GM19438 (cell line): ENCODE measurements around the gene MORN1.
"Not testable (repeated sequence)": the region's sequence is repeated elsewhere in the genome, so short reads cannot be mapped to it uniquely, and the experiment has no call there.

ENCODE experiments used
- ATAC-seq: cut with Tn5 transposase; IDR thresholded peaks from one replicate; pipeline ENCODE4 v1.9.1; 2021; ENCODE audit warnings: low read depth; ENCODE audit not compliant: unreplicated experiment

Gene MORN1

DNA sequence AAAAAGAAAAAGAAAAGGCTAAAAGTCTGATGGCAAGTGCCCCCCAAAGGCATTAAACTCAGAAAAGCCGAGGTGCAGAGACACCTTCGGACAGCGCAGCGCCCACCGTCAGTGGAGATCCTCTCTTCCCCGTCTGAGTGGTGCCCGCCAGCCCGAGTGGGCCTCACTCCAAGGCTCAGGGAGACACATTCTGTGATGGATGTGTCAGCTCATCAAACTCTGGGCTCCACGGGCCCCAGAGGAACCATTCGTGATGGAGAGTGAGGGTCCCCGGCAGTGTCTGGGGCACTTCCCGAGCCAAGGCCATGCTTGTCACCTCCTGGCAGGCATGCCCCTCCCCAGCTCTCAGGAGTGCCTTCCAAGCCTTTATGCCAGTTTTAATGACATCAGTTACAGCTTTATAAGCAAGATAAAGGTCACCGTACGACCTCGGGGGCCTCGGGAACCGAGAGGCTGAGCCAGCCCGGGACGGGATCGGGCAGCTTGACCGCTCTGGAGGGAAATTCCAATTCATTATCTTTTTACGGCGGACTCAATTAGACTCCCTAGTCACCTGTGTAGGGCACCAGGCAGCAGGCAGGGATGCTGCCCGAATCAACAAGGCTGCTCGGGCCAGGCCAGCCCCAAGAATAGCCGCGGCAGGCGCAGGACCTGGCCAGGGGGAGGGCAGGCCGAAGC, 49.5 kb downstream of the MORN1 start:
- ATAC-seq = no peak

DNA sequence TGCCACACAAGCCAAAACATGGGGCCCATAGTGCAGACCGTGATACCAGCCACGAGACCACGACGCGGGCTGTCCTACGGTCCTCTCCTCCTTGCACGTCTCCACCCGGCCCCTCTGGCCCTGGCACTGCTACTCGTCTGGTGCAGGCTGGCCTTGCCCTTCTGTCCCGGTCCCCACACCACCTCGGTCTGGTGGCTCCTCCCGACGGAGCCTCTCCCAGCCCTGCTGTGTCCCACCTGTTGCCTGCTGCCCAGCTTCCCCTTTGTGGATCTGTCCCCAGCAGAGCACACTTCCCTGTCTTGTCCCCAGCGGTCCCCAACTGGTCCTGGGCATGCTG, 50.5 kb downstream of the MORN1 start:
- ATAC-seq = no peak

DNA sequence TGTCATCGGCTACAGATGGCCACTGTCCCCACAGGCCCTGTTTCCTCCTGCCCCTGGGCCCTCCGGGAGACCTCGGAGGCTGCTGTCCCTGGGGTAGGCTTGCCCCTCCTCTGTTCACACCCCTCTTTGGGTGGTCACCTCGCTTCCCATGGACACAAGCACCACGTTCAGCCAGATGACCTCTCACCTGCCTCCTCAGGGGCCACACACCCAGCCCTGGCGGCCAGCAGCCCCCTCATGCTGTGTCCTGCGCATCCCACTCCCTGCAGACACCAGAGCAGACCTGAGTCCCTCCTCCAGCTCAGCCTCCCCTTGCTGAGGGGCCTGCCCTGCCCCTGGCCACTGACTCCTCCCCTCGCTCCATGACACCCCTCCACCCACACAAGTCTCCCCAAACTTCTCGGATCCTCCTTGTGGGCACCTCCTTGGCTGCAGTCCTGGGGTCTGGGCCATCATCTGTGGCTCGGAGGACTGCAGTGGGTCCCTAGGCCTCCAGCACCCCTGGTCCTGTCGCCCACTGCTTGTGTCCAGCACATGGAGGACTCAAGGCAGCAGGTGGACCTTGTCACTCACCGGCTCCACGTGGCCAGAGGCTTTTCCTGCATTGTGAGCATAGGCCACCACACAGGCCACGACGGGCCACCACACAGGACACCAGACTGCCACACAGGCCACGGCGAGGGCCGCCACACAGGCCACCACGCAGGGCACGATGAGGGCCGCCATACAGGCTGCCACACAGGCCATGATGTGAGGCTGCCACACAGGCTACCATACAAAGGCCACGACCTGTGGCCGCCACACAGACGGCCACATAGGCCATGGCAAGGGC, 51.1 kb downstream of the MORN1 start:
- no peak for ATAC-seq

DNA sequence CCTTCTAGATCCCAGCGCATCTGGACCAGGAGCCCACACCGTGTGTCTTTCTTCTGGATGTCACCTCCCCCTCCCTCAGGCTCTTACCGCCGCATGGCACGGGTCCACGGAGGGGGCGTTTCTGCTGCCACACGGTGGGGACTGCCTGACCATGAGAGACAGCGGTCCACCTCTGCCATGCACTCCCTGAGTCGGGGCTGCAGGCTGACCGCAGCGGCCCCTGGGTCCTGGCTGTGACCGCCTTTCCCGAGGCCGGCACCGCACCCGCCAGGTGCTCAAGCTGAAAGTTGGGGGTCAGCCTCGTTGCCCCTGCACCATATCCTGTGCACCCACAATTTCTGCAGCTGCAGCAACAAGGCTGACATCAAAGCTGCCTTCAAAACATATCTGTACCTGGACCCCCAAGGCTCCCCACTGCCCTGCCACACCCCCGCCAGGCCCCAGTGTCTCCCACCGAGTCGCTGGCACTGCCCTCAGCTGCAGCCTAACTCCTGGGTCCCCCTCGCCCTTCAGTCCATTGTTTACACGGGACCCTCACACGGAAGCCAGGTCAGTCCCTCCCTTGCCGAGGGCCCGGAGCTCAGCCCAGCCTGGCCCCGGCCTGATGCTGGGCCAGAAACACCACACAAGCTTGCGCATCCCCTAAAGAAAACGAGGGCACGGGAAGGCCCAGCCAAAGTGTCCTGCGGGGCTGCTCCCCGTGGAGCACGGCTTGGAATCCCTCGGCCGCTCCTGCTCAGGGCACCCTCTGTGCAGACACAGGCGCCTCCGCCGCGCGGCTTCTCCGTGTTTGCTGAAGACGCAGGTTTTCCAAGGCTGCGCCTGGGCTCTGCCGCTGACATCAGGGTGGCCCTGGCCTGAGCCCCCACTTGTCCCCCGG, 51.9 kb downstream of the MORN1 start:
- no peak for ATAC-seq

DNA sequence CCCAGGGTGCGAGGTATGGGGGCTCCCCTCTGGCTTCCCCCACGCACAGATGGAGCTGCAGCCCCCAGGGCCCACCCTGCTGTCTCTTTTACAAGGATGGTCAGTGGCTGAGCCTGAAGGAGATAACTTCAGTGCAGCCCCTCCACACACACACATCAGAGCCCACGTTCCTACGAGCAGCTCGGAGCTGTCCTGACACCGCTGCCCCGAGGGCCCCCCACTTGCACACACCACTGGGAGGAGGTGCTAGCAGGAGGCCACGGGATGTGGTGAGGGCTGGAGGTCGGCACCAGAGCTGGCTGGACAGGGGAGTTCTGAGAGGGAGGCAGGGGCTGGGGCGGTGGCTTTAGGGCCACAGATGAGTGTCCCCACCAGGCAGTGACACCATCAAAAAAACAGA, 53.9 kb downstream of the MORN1 start:
- no peak for ATAC-seq

DNA sequence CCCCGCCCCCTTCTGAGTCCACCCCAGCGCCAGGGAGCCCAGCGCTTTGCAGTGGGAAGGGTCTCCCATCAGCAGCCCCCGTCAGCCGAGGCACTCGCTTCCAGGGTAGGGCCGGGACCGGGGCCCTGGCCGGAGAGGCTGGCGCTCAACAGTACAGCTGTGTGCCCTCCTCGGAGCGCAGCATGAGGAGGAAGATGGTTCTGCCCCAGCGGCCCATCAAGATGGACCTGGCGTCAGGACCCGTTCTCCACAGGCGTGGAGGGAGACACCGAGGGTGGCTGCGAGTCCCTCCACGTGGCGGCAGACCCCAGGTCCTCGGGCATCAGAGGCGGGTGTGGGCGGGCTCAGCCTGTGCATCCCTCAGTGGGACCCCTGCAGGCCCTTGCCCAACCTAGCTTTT, 54.3 kb downstream of the MORN1 start:
- ATAC-seq = no peak

DNA sequence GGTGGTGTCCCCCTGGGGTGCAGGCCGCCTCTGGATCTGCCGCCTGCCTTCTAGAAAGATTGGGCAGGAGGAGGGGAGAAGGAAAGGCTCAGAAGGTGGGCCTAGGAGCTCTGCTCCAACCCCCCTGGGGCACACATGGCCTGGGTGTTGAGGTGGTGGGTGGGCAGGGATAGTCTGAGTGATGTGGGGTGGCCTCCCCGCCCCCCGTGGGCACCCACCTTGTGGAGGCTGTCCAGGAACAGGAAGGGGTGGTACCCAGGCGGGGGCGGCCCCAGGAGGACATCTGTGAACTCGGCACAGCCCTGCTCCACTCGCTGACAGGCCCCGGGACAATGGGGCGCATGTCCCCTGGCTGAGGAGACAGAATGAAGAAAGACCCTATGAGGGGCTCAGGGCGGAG, 54.9 kb downstream of the MORN1 start:
- no peak for ATAC-seq

DNA sequence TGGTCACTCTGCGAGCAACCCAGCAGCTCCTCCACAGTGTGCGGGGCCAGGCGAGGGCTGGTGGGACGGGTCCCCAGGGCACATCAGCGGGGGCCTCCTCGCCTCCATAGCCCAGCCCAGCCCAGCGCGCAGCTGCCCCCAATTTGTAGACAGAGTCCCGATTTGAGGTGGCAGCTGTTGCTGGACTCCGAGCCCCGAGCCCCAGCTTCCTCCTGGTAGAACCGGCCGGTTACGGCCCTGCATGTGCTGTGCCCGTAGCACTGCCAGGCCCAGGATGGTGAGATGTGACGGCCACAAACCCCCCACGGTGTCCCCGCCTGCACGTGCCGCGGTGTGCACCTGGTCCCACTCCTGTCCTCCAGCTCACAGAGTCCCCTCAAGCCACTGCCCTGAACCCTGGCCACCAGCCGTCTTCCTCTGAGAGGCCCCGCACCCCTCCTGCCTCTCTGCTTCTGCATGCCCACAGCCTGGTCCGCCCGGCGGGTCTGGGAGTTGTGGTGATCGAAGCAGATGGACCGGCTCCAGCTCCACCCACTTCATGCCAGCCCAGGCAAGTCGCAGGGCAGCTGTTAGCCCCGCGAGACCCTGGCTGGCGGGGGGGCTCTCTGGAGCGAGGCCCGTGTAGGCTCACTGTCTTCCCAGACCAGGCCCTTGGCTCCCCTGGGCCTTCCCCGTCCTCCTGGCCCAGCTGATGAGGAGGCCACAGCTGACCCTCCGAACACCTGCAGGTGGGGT, 55.5 kb downstream of the MORN1 start:
- ATAC-seq = no peak

DNA sequence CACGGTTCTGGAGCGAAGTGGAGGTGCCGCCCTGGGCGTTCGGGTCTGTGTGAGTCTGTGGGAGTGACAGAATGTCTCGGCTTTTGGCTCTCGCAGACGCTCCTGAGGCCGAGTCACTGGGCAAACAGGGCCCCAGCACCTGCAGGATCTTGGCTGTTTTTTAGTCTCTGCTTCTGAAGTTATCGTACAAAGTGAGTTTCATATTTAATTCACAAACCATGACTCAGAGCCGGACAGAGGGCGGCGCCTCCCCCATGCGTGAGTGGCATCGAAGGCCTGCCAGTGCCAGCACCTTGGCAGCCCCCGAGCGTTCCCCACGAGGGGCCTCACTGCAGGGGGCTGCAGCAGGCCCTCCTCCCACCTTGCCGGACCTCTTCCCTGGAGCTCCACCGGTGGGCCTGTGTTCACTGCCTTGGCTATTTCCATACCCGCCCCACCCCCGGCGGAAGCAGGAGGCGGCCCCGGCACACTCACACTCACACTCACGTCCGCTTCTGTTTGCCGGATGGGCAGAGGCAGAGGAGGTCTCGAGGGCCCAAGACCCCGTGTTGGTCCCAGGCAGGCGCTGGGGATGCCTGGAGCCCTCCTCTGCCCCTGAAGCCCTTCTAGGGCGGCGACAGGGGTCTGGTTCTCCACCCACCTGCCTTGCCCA, 56.3 kb downstream of the MORN1 start:
- ATAC-seq = no peak

DNA sequence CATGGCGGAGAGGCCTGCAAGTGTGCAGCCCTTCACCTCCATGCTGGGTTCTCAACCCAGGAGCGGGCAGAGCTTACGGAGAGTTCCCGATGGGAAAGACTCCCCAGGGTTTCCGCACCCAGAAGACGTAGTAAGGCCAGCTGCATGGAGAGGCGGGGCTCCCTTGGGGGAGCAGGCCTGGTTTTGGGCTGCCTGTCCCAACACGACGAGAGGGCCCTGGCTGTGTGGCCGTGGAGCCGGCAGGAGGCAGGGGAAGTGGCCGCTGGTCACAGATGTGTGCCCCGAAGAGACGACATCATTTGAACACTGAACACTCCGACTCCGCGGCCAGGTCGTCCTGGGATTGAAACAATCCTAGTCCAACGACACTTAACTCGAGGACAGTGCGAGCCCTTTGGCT, 57.0 kb downstream of the MORN1 start:
- no peak for ATAC-seq

DNA sequence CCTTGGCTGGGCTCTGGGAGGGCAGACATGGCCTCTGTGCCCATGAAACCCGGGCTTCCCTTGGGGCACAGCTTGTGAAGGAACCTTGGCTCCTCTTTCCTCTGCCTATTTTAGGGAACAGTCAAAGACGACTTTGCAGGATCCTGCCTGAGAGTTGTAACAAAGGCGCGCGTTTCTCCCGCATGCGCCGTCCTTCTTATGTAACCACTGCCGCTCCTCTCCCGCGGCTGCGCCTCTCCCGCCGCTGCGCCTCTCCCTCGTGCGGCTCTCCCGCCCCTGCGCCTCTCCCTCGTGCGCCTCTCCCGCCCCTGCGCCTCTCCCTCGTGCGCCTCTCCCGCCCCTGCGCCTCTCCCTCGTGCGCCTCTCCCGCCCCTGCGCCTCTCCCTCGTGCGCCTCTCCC, 59.8 kb downstream of the MORN1 start:
- ATAC-seq = not testable (repeated sequence)

DNA sequence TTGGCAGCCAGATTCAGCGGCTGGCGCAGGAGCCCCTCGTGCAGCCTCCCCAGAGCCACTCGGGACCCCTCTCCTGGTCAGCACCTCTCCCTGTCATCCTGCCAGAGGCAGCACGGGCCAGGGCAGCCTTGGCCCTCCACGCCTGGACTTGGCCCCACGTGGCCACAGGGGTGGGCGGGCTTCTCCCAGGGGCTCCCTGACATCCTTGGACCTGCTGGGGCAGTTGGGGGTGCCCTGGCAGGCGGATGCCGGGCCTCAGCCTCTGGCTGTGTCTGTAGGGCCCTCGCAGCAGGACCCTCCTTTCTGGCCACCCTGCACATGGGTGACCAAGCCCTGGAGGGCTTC, 60.2 kb downstream of the MORN1 start:
- ATAC-seq = no peak

DNA sequence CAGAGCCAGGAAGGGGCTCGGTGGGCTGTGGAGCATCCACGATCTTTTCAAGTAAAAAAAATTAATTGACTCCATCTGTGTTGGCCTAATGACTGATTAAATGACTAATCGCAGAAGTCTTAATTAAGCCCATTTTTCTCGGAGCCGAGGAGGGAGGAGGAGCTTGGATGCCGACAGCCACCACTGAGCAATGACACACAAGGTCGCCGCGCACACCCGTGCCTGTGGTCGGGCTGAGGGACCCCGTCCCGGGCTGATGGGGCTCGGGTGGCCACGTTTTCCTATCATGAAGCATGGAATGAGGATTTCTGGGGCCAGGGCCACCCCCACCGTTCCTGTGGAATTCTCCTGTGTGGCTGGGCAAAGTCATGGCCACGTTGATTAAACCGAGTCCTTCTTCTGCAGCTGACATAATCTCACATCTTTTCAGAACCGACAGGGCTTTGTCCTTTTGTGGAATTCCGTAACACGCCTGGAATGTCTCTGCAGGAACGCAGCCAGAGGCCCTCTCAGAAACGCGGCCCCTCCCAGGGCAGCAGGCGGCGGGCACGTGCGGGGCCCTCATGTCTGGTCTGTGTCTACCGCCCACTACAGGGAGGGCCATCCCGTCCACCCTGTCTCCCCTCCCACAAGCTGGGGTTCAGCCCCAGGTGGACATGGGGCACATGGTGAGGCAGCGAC, 60.7 kb downstream of the MORN1 start:
- ATAC-seq = no peak

DNA sequence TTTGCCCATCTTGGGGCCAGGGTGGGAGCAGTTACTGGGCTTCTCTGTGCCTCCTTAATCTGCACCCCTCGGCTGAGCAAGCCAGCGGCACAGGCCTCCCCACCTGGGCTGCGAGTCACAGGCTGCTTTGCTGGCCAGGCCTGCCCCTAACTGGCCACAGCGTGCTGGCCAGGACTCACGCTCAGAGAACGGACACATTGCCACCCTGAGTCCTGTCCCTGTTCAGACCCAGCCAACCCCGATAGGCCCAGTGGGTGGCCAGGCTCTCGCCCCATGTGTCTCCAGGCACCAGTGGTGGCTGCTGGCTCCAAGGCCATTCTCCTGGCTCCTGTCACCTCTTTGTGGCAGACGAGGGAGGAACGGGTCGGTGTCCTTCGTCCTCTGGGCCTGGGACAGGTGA, 61.3 kb downstream of the MORN1 start:
- no peak for ATAC-seq

DNA sequence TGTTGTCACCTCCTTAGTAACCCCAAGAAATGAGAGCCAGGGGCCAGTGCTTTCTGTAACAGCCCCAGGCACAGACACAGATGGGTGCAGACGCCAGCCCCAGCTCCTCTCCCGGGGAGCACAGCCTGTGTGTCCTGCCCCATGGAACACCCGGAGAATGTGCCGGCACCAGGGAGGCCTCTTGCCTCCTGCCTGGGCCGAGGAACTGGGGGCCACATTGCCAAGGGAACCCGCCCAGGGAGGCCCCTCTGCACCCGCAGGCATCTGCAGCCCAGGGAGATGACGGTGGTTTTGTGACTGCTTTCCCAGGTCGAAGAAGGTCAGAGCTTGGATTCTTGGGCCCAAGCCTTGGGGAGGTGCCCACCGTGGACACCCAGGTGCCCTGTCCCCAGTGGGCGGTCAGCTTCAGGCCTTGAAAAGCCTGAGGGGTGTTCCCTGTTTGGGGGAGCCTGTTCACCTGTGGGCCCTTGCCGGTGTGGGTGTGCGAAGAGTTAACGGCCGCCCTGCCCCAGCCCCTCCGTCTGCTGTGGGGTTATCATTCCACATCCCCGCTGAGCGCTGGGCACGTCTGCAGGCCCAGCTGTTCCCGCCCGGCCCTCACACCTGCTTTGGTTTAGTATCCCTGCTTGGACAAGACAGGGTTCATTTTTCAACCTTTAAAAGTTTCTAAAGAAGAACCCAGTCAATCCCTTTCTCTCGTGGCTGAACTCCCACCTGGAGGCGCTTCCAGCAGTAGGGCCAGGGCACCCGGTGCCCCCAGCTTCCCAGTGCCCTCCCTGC, 62.5 kb downstream of the MORN1 start:
- no peak for ATAC-seq

DNA sequence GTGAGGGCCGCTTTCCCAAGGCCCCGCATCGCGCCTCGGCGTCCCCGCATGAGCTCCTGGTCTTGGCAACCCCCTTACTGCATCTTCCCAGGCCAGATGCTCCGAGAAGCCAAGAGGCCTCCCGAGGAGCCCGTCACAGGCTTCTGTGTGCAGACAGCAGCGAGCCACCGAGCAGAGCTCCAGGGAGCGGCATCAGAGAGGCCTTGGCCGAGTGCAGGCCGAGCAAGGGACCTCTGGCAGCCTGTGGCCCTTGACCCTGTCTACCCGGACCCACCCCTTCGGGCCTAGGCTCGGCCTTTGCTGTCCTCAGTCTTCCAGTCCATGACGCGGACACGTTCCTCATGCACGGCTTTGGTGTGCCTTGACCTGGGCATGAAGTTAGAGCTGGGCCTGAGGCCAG, 63.5 kb downstream of the MORN1 start:
- ATAC-seq = no peak

DNA sequence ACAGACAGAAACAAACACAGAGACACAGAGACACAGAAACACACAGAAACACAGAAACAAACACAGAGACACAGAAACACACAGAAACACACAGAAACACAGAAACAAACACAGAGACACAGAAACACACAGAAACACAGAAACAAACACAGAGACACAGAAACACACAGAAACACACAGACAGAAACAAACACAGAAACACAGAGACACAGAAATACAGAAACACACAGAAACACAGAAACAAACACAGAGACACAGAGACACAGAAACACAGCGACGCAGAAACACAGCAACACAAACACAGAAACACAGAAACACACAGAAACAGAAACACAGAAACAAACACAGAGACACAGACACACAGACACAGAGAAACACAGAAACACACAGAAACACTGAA, 64.2 kb downstream of the MORN1 start:
- not testable (repeated sequence) for ATAC-seq

DNA sequence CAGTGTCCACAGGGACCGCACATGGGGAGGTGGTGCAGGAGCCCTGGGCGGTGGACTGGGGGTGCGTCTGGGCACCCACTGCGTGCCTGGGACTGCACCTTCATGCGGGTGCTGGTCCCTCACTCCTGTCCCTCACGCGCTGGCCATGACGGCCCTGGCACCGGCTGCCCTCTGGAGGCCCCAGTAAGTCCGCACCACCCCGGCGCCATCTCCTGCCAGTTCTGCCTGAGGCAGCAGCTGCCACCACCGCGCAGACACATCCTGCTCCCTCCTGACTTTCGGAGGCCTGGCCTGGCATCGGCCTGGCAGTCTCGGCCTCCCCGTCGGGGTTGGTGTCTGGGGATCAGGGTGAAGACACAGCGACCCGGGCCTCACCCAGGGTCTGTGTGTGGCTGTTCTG, 64.8 kb downstream of the MORN1 start:
- no peak for ATAC-seq
